GM12864 (cell line): ENCODE results near the gene CLN6.

Experiments
- DNase-seq: peaks from one replicate; pipeline ENCODE4 v3.0.0-alpha.2; 2011; ENCODE audit warnings: low read depth
- H3K4me3 ChIP-seq: 2 replicates; pipeline ENCODE4 v1.5.1; 2011; ENCODE audit warnings: mild to moderate bottlenecking, low read depth, low read length, control low read depth
- TF ChIP-seq, protein P1 (sequence below): IDR thresholded peaks from 2 replicates; pipeline ENCODE4 v1.5.1; 2011; ENCODE audit warnings: low read depth, mild to moderate bottlenecking, moderate library complexity, low read length, control low read depth, inconsistent platforms; ENCODE audit errors: missing control alignments

Gene CLN6

GRCh38 chr15:68186671-68187397, 42.7 kb downstream of the CLN6 start:
- TF ChIP-seq, protein P1, sequence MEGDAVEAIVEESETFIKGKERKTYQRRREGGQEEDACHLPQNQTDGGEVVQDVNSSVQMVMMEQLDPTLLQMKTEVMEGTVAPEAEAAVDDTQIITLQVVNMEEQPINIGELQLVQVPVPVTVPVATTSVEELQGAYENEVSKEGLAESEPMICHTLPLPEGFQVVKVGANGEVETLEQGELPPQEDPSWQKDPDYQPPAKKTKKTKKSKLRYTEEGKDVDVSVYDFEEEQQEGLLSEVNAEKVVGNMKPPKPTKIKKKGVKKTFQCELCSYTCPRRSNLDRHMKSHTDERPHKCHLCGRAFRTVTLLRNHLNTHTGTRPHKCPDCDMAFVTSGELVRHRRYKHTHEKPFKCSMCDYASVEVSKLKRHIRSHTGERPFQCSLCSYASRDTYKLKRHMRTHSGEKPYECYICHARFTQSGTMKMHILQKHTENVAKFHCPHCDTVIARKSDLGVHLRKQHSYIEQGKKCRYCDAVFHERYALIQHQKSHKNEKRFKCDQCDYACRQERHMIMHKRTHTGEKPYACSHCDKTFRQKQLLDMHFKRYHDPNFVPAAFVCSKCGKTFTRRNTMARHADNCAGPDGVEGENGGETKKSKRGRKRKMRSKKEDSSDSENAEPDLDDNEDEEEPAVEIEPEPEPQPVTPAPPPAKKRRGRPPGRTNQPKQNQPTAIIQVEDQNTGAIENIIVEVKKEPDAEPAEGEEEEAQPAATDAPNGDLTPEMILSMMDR: no peak
- H3K4me3 ChIP-seq: no peak overlapping the region
- DNase-seq: no peak

- no peak overlapping the region for H3K4me3 ChIP-seq
- no peak for DNase-seq
- TF ChIP-seq, protein P1: no peak
Measured at GRCh38 chr15:68184616-68185480, 44.7 kb downstream of the CLN6 start.

GRCh38 chr15:68183616-68184315, 45.8 kb downstream of the CLN6 start:
- TF ChIP-seq, protein P1: no peak
- no peak overlapping the region for H3K4me3 ChIP-seq
- DNase-seq: no peak

DNA sequence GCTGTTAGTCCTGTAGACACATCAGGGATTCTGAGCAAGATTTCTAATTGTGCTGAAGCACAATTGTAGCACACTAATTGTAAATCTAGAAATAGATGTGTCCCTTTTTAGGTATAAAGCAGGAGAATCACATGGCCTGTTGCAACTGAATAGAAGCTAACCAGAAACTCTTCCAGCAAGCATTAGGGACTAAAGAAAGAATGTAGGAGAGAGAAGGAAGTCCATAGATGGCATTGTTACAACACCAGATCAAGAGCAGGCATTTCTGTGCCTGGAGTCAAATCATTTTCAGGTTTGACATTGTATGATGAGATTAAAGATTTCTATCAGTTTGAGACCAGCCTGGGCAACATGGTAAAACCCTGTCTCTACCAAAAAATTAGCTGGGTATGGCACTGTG, 51.8 kb downstream of the CLN6 start:
- TF ChIP-seq, protein P1: no peak
- H3K4me3 ChIP-seq: no peak overlapping the region
- DNase-seq: no peak

GRCh38 chr15:68176601-68177000, 52.9 kb downstream of the CLN6 start:
- H3K4me3 ChIP-seq: no peak overlapping the region
- DNase-seq: no peak
- TF ChIP-seq, protein P1: no peak

- DNase-seq: no peak
- H3K4me3 ChIP-seq: no peak overlapping the region
- TF ChIP-seq, protein P1: no peak
Measured at GRCh38 chr15:68175526-68175925, 54.0 kb downstream of the CLN6 start.
